Osteocyte (in vitro differentiated cells): ENCODE results near the gene NTN1. TPM values are rescaled to one million over a fixed set of nuclear protein-coding genes. Genes with fewer than 3 reads are reported as not detected.

Experiments used
- DNase-seq: peaks from one replicate; pipeline ENCODE4 v3.0.0; 2021; ENCODE audit warnings: mixed read lengths; ENCODE audit not compliant: unreplicated experiment; ENCODE audit errors: extremely low spot score
- H3K27ac Mint-ChIP-seq: one replicate; pipeline ENCODE4 v1.8.0; 2021; ENCODE audit warnings: mild to moderate bottlenecking, mixed read lengths; ENCODE audit not compliant: unreplicated experiment
- H3K27me3 Mint-ChIP-seq: one replicate; pipeline ENCODE4 v1.8.0; 2021; ENCODE audit warnings: mixed read lengths; ENCODE audit not compliant: unreplicated experiment
- H3K36me3 Mint-ChIP-seq: one replicate; pipeline ENCODE4 v1.8.0; 2021; ENCODE audit warnings: mixed read lengths; ENCODE audit not compliant: unreplicated experiment
- H3K4me1 Mint-ChIP-seq: one replicate; pipeline ENCODE4 v1.8.0; 2021; ENCODE audit warnings: mixed read lengths; ENCODE audit not compliant: unreplicated experiment
- H3K4me3 Mint-ChIP-seq: one replicate; pipeline ENCODE4 v1.8.0; 2021; ENCODE audit warnings: mild to moderate bottlenecking, moderate library complexity, mixed read lengths; ENCODE audit not compliant: unreplicated experiment
- H3K9me3 Mint-ChIP-seq: one replicate; pipeline ENCODE4 v1.8.0; 2021; ENCODE audit warnings: mixed read lengths; ENCODE audit not compliant: unreplicated experiment
- CTCF ChIP-seq: fragments of 200-600 bp; sonication (generic); IDR thresholded peaks from 2 replicates; pipeline ENCODE4 v1.5.0; 2021; ENCODE audit warnings: antibody characterized with exemption, mild to moderate bottlenecking, moderate library complexity
- total RNA-seq: library from RNA; stranded (reverse); gene quantifications from 2 replicates; pipeline ENCODE4 v1.2.1, GENCODE V29; 2021

Gene NTN1
- total RNA-seq, 1 donor from 2014 or later: 21.4 TPM

DNA sequence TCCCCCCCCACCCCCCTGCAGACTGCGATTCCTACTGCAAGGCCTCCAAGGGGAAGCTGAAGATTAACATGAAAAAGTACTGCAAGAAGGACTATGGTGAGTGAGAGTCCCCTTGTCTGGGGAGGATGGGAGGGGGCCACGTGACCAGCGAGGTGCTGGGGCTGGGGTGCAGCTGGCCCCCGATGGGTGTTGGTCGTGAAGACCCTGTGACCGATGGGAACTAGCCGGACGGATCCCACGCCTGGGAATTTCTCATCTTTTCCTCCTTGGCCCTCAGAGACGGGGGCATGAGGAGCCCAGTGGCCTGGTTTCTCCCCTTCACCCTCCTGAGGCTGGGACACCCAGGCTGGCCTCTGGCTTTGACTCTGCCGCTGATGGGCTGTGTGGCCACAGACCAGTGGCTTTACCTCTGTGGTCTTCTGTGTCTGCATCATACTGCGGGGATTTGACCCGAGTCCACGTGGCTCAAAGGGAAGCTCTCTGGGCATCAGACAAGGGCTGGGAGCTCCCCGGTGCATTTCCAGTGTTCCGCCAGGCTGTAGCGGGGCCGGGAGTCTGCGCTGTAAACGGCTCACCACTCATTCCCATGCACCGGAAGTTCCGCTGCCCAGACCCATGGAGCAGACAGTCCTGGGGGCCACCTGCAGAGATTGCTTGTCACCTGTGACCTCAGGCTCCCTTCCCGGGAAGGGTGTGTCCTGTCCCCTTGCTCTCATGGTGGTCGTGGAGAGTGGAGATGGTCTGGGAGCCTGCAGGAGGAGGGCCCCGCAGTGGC, 200.0 kb downstream of the NTN1 start:
- Mint-ChIP-seq H3K36me3 (peaks cover 3% of the 10 kb centered on the region), H3K4me3 (no peak overlapping the region), H3K27me3 (no peaks in the 10 kb centered on the region), H3K27ac (no peak overlapping the region), H3K4me1 (peaks cover 13% of the 10 kb centered on the region), H3K9me3 (peaks cover 3% of the 10 kb centered on the region)
- TF ChIP-seq CTCF: no peak
- DNase-seq: no peak

- H3K36me3 Mint-ChIP-seq: peaks cover 3% of the 10 kb centered on the region
- peaks cover 3% of the 10 kb centered on the region for H3K9me3 Mint-ChIP-seq
- peaks cover 13% of the 10 kb centered on the region for H3K4me1 Mint-ChIP-seq
- no peak overlapping the region for H3K4me3 Mint-ChIP-seq
- no peaks in the 10 kb centered on the region for H3K27me3 Mint-ChIP-seq
- no peak for DNase-seq
- H3K27ac Mint-ChIP-seq: no peak overlapping the region
- TF ChIP-seq CTCF: no peak
Observed at GRCh38 chr17:9221922-9222180, 200.5 kb downstream of the NTN1 start.

DNA sequence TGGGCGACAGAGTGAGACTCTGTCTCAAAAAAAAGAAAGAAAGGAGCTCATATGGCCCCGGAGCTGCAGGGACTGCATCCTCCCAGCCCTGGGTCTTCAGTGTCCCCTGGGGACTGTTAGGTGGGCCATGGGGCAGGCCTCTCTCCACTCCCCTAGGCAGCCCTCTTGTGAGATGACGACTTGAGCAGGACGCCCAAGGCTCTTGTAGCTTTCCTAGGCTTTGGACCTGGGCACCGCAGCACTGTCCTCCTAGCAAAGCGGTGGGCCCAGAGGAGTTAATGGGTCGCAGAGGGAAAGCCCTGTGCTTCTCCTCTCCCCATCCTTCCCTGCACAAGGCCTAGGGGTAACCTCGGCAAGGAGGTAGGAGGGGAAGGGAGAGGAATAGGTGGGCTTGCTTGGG, 202.2 kb downstream of the NTN1 start:
- Mint-ChIP-seq H3K27ac (no peak overlapping the region), H3K4me3 (no peak overlapping the region), H3K27me3 (no peaks in the 10 kb centered on the region), H3K36me3 (no peaks in the 10 kb centered on the region), H3K4me1 (no peaks in the 10 kb centered on the region), H3K9me3 (no peaks in the 10 kb centered on the region)
- DNase-seq: no peak
- TF ChIP-seq CTCF: no peak

DNA sequence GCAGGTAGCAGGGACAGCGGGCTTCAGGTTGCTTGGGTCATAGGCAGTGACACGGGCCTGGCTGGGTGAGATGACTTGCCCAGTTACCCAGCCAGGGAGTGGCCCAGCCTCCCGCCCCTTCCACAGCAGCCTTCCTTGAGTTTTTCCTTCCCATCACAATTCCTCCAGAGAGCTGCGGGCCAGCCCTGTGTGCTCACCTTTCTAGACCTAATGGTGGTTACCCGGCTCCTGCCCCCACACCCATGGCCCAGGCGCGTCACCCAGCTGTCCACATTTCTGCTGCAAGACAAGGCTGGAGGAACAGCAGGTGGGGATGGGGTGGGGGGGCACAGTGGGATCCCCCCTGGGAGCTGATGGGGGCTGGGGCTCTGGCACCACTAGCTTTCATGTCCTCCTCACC, 203.2 kb downstream of the NTN1 start:
- TF ChIP-seq CTCF: no peak
- DNase-seq: no peak
- Mint-ChIP-seq H3K27me3 (peaks cover 2% of the 10 kb centered on the region), H3K36me3 (no peaks in the 10 kb centered on the region), H3K4me1 (no peaks in the 10 kb centered on the region), H3K9me3 (no peaks in the 10 kb centered on the region), H3K4me3 (no peak overlapping the region), H3K27ac (no peak overlapping the region)

GRCh38 chr17:9225305-9226101, 204.2 kb downstream of the NTN1 start:
- H3K4me1 Mint-ChIP-seq: peaks cover 5% of the 10 kb centered on the region
- no peak overlapping the region for H3K4me3 Mint-ChIP-seq
- no peak for DNase-seq
- H3K27me3 Mint-ChIP-seq: peaks cover 8% of the 10 kb centered on the region
- TF ChIP-seq CTCF: peak; percentile 5
- H3K9me3 Mint-ChIP-seq: no peaks in the 10 kb centered on the region
- no peak overlapping the region for H3K27ac Mint-ChIP-seq
- H3K36me3 Mint-ChIP-seq: no peaks in the 10 kb centered on the region
